ENCODE data around the gene C5orf24.
A peak's percentile ranks its signal among the peaks of the same experiment; 100 is the strongest.
"Not testable (repeated sequence)": the region's sequence is repeated elsewhere in the genome, so short reads cannot be mapped to it uniquely, and the experiment has no call there.

Gene C5orf24

DNA sequence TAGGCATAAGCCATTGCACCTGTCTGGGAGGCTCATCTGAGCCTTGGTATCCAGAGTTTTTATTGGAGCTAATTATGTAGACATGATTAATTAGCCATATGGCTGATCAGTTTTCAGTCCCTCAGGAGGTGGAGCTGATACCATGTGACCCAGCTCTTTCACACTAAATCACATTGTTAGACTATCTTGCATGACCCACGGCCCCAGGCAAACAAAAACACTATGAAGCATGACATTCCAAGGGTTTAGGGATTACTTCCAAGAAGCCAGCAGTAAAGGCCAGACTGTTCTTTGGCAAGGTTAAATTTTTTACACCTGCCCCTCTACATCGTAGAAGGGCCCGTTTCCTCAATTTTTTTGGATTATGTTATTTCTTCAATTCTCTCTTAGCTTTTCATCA, 5.0 kb upstream of the C5orf24 start:
- no peaks in the 10 kb centered on the region for H3K9me3 Mint-ChIP-seq
- H3K4me3 Mint-ChIP-seq = no peak overlapping the region
- peaks cover 10% of the 10 kb centered on the region for H3K4me1 Mint-ChIP-seq
- H3K27ac Mint-ChIP-seq = no peak overlapping the region
- DNase-seq (ENCODE audit: low spot score in 2 of 2) = peak in 1 of 2 donors; percentile 38
- no peak for ATAC-seq
- H3K36me3 Mint-ChIP-seq = peaks cover 60% of the 10 kb centered on the region

DNA sequence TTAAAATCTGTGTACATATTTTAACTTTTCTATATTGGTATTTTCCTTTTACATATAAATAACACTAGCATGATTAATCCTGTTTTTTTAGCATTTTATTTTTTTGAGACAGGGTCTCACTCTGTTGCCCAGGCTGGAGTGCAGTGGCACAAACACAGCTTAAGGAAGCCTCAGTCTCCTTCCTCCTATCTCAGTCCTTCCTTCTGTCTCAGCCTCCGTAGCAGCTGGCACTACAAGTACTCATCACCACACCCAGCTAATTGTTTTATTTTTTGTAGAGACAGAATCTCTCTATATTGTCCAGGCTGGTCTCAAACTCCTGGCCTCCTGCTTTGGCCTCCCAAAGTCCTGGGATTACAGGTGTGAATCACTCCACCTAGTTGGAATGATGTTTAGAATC, 1.5 kb upstream of the C5orf24 start:
- DNase-seq (ENCODE audit: low spot score in 2 of 2) = no peak
- Mint-ChIP-seq H3K4me1 (peaks cover 19% of the 10 kb centered on the region), H3K9me3 (no peaks in the 10 kb centered on the region), H3K36me3 (peaks cover 68% of the 10 kb centered on the region), H3K4me3 (no peak overlapping the region), H3K27ac (peak overlapping the region; percentile 99)
- no peak for ATAC-seq

DNA sequence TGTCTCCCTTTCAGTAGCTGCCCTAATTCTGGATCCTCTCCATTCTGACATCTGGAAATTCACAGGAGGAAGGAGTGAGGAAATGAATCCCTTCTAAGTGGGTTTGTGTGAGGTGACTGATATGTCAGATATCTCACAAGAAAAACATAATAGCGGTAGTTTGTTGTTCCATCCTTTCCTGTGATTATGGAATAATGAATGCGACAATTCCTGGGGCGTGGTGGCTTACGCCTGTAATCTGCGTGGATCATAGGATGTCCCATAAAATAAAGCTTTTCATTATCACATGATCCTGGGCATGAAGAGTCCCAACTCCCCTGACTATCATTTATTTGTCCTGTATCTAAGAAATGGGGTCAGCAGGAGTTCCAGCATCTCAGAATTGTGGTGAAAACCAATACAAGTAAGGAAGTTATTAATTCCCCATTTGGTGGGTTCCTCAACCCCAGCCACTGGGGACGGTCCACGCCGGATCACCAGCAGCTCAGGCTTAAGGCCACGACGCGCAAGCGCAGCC, 375 bp upstream of the C5orf24 start:
- Mint-ChIP-seq H3K36me3 (peaks cover 68% of the 10 kb centered on the region), H3K4me3 (peak overlapping the region; percentile 92), H3K27ac (peak overlapping the region; percentile 99), H3K9me3 (no peaks in the 10 kb centered on the region), H3K4me1 (peaks cover 19% of the 10 kb centered on the region)
- no peak for ATAC-seq
- no peak for DNase-seq (ENCODE audit: low spot score in 2 of 2)

DNA sequence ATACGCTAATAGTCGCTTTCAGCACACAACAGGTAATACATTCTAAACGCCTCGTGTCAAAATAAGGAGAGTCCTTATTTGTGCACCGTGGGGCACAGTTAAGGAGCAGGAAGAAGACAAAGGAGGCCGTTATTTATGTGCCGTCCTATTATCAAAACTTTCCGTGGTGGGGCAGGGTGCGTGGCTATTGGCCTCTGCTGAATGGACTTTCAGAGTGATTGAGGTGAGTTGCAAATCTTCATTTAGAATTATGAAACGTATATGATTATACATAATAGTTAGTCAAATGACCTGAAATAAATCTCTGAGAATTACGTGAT, 833 bp downstream of the C5orf24 start:
- peak in 1 of 2 donors; percentile 6 for DNase-seq (ENCODE audit: low spot score in 2 of 2)

DNA sequence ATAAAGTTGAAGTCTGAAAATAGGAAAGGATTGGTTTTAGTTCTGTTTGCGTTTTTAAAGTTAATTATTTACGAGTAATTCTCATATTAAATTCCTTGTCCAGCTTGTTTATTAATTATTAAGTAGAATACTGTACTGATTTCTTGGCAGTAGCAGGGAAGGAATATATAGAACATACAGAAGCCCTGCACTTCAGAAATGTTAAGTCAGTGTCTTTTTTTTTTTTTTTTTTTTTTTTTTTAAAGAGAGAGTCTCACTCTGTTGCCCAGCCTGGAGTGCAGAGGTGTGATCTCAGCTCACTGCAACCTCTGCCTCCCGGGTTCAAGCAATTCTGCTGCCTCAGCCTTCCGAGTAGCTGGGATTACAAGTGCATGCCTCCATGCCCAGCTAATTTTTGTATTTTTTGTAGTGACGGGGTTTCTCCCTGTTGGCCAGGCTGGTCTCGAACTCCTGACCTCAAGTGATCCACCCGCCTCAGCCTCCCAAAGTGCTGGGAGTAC, 3.7 kb downstream of the C5orf24 start:
- peaks cover 95% of the 10 kb centered on the region for H3K36me3 Mint-ChIP-seq
- ATAC-seq; H3K27ac Mint-ChIP-seq; H3K9me3 Mint-ChIP-seq; DNase-seq (ENCODE audit: low spot score in 2 of 2); H3K4me3 Mint-ChIP-seq: not testable (repeated sequence)
- H3K4me1 Mint-ChIP-seq = peaks cover 19% of the 10 kb centered on the region

More for the DNA sequence above, 833 bp downstream of the C5orf24 start:
- peak; percentile 1 for ATAC-seq
- Mint-ChIP-seq H3K4me3 (peak overlapping the region; percentile 92), H3K9me3 (no peaks in the 10 kb centered on the region), H3K36me3 (peaks cover 69% of the 10 kb centered on the region), H3K4me1 (peaks cover 19% of the 10 kb centered on the region), H3K27ac (peak overlapping the region; percentile 99)

DNA sequence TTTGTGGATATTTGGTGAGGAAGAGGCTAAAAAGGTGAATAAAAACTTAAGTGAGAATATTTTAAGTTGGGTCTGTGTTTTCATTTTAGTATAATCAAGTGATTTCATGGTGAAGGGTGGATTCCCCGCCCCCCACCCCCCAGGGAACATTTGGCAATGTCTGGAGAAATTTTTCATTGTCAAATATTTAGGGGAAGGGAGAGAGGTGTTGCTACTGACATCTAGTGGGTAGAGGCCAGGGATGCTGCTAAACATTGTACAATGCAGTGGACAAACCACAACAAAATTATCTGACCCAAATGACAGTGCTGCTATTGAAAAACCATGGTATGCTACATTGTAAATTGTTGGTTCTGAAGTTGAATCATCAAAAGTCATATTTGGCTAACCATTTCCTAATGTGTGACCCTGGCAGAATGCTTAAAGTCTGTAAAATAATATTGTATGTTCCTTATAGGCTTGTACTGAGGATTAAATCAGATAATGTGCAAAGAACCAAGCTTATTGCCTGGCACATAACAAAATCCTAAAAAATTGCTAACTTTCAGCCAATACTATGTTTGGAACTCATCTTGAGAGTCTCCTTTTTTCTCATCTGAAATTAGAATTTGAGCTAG, 5.6 kb downstream of the C5orf24 start:
- no peak overlapping the region for H3K4me3 Mint-ChIP-seq
- peaks cover 100% of the 10 kb centered on the region for H3K36me3 Mint-ChIP-seq
- no peak overlapping the region for H3K27ac Mint-ChIP-seq
- DNase-seq (ENCODE audit: low spot score in 2 of 2) (peak in 1 of 2 donors; percentile 45), ATAC-seq (peak; percentile 73)
- peaks cover 14% of the 10 kb centered on the region for H3K4me1 Mint-ChIP-seq
- no peaks in the 10 kb centered on the region for H3K9me3 Mint-ChIP-seq

DNA sequence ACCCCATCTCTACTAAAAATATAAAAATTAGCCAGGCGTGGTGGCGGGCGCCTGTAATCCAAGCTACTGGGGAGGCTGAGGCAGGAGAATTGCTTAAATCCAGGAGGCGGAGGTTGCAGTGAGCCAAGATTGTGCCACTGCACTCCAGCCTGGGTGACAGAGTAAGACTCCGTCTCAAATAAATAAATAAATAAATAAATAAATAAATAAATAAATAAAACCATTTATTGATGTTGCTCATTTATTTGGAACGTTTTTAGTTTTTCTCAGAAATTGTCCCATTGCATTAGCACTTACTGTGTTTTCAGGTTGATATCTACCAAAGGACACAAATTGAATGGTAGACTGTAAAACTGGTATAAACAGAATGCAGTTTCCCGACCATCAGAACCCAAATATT, 10.7 kb downstream of the C5orf24 start:
- not testable (repeated sequence) for H3K9me3 Mint-ChIP-seq; H3K27ac Mint-ChIP-seq; H3K4me3 Mint-ChIP-seq; ATAC-seq; H3K4me1 Mint-ChIP-seq; DNase-seq (ENCODE audit: low spot score in 2 of 2)
- H3K36me3 Mint-ChIP-seq = peaks cover 100% of the 10 kb centered on the region

DNA sequence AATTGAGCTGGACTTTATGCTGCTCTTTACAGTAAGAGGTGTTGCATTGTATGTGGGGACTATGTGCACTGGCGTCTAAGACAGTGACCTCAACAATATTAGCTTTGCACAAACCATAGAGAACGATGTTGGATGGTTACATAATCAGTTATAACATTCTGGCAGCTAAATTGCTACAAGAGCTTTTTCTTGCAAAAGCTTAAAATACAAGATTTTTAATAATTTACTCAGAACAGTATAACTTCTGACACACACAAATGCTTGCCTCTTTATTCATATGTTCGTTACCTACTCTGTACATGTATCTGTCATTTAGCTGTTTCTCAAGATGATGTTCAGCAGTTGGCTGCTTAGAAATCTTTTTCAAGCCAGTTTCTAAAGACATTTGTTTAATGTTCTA, 11.6 kb downstream of the C5orf24 start:
- no peak overlapping the region for H3K4me3 Mint-ChIP-seq
- ATAC-seq (no peak), DNase-seq (ENCODE audit: low spot score in 2 of 2) (no peak)
- peaks cover 7% of the 10 kb centered on the region for H3K4me1 Mint-ChIP-seq
- peak overlapping the region; percentile 26 for H3K27ac Mint-ChIP-seq
- no peaks in the 10 kb centered on the region for H3K9me3 Mint-ChIP-seq
- peaks cover 93% of the 10 kb centered on the region for H3K36me3 Mint-ChIP-seq

DNA sequence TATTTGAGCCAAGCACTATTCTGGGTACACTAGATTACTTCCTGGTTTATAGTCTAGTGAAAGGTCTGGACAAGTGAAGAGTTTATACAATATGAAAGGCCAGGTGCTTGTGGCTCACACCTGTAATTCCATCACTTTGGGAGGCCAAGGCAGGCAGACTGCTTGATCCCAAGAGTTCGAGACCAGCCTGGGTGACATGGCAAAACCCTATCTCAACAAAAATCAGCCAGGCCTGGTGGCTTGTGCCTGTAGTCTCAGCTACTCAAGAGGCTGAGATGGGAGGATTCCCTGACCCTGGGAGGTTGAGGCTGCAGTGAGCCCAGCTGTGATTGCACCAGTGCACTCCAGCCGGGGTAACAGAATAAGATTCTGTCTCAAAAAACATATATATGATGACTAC, 18.9 kb downstream of the C5orf24 start:
- DNase-seq (ENCODE audit: low spot score in 2 of 2) (no peak), ATAC-seq (no peak)
- Mint-ChIP-seq H3K4me1 (no peaks in the 10 kb centered on the region), H3K36me3 (peaks cover 20% of the 10 kb centered on the region), H3K4me3 (no peak overlapping the region), H3K9me3 (no peaks in the 10 kb centered on the region), H3K27ac (no peak overlapping the region)

DNA sequence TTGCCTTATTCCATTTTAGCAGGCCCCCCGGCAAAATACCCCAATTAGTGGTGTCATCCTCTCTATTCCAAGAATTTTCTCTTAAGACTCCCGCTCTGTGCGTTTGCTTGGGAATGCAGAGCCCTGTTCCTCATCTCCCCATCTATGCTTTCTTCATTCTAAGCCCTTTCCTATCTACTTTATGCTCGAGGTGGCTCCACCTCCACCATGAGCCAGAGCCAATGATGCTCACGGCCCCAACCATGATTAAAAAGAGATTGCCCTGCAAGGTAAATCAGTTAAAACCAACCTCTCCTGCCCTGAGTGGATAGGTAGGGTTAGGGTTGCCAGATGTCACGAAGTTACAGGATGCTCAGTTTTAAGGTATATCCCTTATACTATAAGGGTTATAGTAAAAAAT, 27.7 kb downstream of the C5orf24 start:
- peak overlapping the region; percentile 98 for H3K27ac Mint-ChIP-seq
- H3K4me3 Mint-ChIP-seq = peak overlapping the region; percentile 94
- H3K4me1 Mint-ChIP-seq = peaks cover 38% of the 10 kb centered on the region
- DNase-seq (ENCODE audit: low spot score in 2 of 2) (no peak), ATAC-seq (no peak)
- H3K9me3 Mint-ChIP-seq = no peaks in the 10 kb centered on the region
- peaks cover 44% of the 10 kb centered on the region for H3K36me3 Mint-ChIP-seq

DNA sequence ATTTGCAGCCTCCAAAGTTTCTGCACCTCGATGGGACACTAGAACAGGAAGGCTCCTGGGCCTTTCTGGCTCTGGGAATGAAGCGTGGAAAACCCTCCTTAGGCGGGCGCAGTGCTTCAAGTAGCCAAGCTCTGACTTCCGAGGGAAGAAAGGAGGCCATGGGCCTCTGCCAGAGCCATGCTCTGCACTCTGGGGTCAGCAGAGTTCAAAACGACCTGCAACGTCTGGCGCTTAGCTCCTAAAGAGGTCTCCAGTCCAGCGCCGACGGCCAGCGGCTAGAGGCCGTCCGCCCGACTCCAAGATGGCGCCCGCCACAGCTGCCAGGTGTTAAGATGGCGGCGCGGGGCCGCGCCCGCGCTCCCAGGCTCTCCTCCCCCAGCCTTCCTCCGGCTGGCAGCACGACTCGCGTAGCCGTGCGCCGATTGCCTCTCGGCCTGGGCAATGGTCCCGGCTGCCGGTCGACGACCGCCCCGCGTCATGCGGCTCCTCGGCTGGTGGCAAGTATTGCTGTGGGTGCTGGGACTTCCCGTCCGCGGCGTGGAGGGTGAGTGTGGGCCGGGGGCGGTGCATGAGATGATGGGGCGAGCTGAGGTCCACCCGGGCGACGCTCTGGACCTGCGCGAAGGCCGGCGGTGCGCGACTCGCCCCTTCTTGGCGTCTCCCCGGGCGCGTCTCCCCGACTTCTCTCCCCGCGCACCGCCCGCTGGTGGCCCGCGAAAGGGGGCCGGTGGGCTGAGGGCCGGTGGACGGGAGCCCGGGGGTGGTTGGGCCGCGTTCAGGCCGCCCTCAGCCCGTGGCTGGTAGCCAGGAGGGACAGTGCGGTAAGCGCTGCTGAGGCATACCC, 28.4 kb downstream of the C5orf24 start, which contains the start of gene TXNDC15:
TSS of gene TXNDC15 (plus strand) at position 385 of the 844 bp plus-strand sequence. CDS start at position 442, 57 bp downstream.
- no peaks in the 10 kb centered on the region for H3K9me3 Mint-ChIP-seq
- H3K4me3 Mint-ChIP-seq = peak within 1 kb of the TSS; percentile 94
- peak within 1 kb of the TSS; percentile 98 for H3K27ac Mint-ChIP-seq
- ATAC-seq (peak; percentile 93), DNase-seq (ENCODE audit: low spot score in 2 of 2) (peak; percentile 78 to 92)
- peaks cover 38% of the 10 kb centered on the region for H3K4me1 Mint-ChIP-seq
- peaks cover 51% of the 10 kb centered on the region for H3K36me3 Mint-ChIP-seq

DNA sequence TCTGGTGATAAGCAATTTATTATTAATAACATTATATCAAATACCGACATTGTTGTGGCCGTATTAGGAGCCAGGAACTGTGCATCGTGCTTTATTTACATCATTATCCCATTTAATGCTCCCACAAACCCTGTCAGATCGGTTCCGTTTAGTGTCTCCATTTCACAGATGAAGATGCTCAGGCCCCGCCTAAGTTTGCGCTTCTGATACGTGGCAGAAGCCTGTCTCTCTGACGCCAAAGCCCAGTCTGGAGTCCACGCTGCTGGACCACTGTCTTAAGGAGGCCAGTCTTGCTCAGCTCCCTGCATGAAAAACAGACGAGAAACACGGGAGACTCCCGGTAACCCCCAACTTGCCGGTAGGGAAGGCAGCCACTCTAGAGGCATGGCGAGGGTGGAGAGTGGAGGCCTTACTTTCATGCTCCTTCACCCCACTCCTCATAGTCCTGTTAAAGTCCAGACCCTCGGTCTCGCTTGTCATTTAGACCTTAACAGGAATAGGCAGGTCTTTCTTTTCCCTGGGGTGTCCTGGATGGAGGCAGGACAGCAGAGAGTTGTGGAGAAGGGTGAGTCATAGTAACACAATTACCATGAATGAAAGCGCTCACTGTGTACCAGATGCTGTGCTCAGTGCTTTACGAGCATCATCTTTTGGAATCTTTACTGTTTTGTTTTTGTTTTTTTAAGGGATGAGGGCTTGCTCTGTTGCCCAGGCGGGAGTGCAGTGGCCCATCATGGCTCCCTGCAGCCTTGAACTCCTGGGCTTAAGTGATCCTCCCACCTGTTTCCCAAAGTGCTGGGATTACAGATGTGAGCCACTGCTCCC, 29.3 kb downstream of the C5orf24 start:
- no peaks in the 10 kb centered on the region for H3K9me3 Mint-ChIP-seq
- H3K27ac Mint-ChIP-seq = peak overlapping the region; percentile 98
- peak overlapping the region; percentile 94 for H3K4me3 Mint-ChIP-seq
- peak; percentile 72 for ATAC-seq
- H3K4me1 Mint-ChIP-seq = peaks cover 38% of the 10 kb centered on the region
- H3K36me3 Mint-ChIP-seq = peaks cover 53% of the 10 kb centered on the region
- peak; percentile 12 to 78 for DNase-seq (ENCODE audit: low spot score in 2 of 2)

DNA sequence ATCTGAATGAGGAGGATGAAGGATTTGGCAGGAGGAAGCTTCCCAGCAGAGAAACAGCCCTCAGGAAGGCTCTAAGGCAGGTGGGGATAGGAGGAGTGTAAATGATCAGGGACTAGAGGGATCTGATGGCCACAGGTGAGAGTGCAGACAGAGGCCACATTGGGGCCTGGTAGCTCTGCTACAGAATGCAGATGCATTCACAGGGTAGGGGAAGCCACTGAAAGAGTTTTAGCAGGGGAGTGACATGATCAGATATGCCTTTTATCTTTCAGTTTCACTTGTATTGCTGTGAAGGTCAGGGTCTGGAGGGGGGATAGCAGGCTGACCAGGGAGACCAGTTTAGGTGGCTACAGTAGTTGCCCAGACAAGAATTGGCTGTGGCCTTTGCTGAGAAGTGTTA, 31.4 kb downstream of the C5orf24 start:
- ATAC-seq (no peak), DNase-seq (ENCODE audit: low spot score in 2 of 2) (no peak)
- Mint-ChIP-seq H3K9me3 (no peaks in the 10 kb centered on the region), H3K36me3 (peaks cover 59% of the 10 kb centered on the region), H3K4me3 (peak overlapping the region; percentile 94), H3K4me1 (peaks cover 38% of the 10 kb centered on the region), H3K27ac (peak overlapping the region; percentile 60)

DNA sequence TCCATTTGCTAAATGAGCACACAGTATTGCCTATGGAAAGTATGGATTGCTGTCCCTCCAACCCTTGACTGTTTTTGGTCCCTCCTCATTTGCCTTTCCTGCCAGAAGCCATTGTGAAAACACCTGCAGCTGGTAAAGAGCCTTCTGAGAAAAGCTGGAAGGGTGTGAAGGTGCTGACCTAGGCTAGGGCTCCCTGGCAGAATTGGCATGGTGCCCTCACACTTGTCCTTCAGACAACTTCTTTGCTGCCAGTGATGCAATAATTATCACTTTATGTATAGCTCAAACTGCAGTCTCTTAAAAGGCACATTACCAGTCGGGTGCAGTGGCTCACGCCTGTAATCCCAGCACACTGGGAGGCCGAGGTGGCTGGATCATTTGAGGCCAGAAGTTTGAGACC, 32.6 kb downstream of the C5orf24 start:
- no peak for ATAC-seq
- no peaks in the 10 kb centered on the region for H3K9me3 Mint-ChIP-seq
- no peak for DNase-seq (ENCODE audit: low spot score in 2 of 2)
- H3K4me3 Mint-ChIP-seq = no peak overlapping the region
- peak overlapping the region; percentile 78 for H3K27ac Mint-ChIP-seq
- H3K36me3 Mint-ChIP-seq = peaks cover 59% of the 10 kb centered on the region
- H3K4me1 Mint-ChIP-seq = peaks cover 34% of the 10 kb centered on the region

DNA sequence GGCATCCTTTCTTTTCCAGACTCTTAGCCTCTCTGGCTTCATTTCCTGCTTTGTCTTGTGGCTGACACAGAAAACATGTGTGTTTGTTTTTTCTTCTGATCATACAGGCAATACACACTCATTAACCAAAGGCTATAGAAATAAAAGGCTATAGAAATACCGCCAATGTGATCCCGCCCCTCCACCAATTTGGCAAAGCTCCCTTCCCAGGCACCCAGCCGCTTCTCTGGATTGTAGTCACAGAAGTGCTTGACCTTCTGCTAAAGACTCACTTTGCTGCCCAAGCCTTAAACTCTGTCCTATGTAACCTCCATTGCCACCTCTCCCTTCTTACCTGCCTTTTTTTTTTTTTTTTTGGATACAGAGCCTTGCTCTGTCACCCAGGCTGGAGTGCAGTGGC, 33.7 kb downstream of the C5orf24 start:
- Mint-ChIP-seq H3K36me3 (peaks cover 48% of the 10 kb centered on the region), H3K27ac (peak overlapping the region; percentile 73), H3K9me3 (no peaks in the 10 kb centered on the region), H3K4me3 (no peak overlapping the region), H3K4me1 (peaks cover 30% of the 10 kb centered on the region)
- no peak for DNase-seq (ENCODE audit: low spot score in 2 of 2)
- ATAC-seq = no peak
